ENCODE measurements around the gene GRAP2. TPM values are rescaled to one million over a fixed set of nuclear protein-coding genes. Genes with fewer than 3 reads are reported as not detected.
"Not testable (repeated sequence)": the region's sequence is repeated elsewhere in the genome, so short reads cannot be mapped to it uniquely, and the experiment has no call there.

Gene GRAP2
- total RNA-seq, 1 donor, result 94.1 TPM

DNA sequence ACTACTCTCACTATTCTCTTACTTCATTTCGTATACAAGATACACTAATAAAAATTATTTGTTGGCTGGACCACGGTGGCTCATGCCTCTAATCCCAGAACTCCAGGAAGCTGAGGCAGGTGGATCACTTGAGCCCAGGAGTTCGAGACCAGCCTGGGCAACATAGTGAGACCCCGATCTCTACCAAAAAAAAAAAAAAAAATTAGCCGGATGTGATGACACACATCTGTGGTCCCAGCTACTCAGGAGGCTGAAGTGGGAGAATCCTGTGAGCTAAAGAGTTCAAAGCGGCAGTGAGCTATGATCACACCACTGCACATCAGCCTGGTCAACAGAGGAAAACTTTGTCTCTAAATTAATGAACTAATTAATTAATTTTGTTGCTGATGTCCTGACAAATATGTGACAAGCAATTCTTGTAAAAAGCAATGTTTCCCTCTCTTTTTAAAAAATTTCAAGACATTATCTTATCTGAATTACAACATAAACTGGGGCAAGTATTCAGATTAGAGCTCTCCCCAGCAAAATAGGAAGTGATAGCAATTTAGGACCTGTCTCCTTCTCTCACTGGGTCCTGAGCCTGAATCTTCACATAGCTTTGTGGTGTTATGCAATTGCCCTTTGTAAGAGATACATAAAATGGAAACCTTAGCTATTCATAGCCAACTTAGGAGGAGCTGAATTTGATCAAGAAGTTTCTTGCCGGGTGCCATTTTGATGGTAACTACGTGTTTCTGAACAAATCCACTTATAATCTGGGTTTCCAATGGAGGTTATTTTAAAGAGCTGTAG is 41.8 kb downstream of the GRAP2 start:
- H3K27me3 ChIP-seq (ENCODE audit: insufficient read depth, low read length), result no peaks in the 10 kb centered on the region
- no peak overlapping the region for H3K4me3 ChIP-seq (ENCODE audit: low read length)
- peaks cover 73% of the 10 kb centered on the region for H3K4me1 ChIP-seq (ENCODE audit: insufficient read depth, low read length)
- no peaks in the 10 kb centered on the region for H3K9me3 ChIP-seq (ENCODE audit: low read depth, low read length)

- no peaks in the 10 kb centered on the region for H3K9me3 ChIP-seq (ENCODE audit: low read depth, low read length)
- no peaks in the 10 kb centered on the region for H3K27me3 ChIP-seq (ENCODE audit: insufficient read depth, low read length)
- peaks cover 73% of the 10 kb centered on the region for H3K4me1 ChIP-seq (ENCODE audit: insufficient read depth, low read length)
- H3K4me3 ChIP-seq (ENCODE audit: low read length), result no peak overlapping the region
These were observed 42.5 kb downstream of the GRAP2 start for GRCh38 chr22:39943337-39943736.

DNA sequence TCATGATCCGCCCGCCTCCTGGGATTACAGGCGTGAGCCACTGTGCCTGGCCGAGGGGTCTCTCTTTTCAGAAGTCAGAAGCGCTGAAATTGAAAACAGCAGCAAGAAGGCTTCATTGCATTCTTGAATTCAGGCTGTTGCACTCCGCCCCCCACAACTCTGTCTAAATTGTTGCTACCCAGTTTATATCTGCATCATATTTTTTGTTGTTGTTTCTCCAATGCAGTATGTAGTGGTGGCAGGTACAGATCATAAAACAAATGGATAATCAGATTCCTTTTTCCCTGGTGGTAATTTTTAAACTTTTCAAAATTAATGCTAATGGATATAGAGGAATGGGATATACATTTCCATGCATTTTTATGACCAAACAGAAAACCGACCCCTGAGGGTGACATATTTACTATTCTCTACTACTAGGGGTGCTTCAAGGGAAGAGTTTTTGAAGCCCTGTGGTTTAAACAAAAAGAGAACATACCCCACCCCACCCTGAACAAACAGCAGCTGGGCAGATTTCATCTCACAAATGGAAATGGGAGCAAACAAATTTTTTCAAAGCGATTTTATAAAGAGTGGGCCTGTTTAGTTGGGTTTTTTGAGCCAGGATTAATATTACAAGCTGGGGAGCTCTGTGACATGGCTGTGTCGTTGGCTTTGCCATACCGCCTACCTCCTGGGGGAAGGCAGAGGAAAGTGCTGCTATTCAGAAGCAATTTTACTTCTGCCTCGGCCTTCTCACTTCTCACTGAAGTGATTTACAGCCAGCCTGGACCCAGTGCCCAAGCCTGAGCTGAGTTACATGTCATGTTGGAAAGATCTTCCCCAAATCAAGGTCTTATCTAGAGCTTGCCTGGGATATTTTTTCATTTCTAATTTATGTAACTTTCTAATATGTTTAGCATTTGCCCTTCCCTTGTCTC is 43.3 kb downstream of the GRAP2 start:
- Histone ChIP-seq H3K27me3 (ENCODE audit: insufficient read depth, low read length) (no peaks in the 10 kb centered on the region), H3K4me1 (ENCODE audit: insufficient read depth, low read length) (peaks cover 71% of the 10 kb centered on the region), H3K9me3 (ENCODE audit: low read depth, low read length) (no peaks in the 10 kb centered on the region), H3K4me3 (ENCODE audit: low read length) (no peak overlapping the region)

DNA sequence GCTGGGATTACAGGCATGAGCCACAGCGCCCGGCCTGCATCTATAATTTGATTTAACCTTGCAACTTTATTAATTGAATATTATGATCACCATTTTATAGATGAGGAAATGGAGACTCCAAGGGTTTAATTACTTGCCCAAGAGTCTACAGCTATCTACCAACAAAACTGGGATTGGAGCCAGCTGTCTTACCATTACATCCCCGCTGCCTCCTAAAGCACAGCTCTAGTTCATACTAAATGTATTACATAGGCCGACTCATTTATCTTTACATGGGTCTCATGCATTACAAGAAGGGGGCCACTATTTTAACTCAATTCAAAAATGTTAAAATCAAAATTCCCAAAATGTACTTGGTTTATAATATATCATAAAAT is 45.2 kb downstream of the GRAP2 start:
- peaks cover 80% of the 10 kb centered on the region for H3K4me1 ChIP-seq (ENCODE audit: insufficient read depth, low read length)
- H3K4me3 ChIP-seq (ENCODE audit: low read length), result no peak overlapping the region
- no peaks in the 10 kb centered on the region for H3K9me3 ChIP-seq (ENCODE audit: low read depth, low read length)
- H3K27me3 ChIP-seq (ENCODE audit: insufficient read depth, low read length), result no peaks in the 10 kb centered on the region

DNA sequence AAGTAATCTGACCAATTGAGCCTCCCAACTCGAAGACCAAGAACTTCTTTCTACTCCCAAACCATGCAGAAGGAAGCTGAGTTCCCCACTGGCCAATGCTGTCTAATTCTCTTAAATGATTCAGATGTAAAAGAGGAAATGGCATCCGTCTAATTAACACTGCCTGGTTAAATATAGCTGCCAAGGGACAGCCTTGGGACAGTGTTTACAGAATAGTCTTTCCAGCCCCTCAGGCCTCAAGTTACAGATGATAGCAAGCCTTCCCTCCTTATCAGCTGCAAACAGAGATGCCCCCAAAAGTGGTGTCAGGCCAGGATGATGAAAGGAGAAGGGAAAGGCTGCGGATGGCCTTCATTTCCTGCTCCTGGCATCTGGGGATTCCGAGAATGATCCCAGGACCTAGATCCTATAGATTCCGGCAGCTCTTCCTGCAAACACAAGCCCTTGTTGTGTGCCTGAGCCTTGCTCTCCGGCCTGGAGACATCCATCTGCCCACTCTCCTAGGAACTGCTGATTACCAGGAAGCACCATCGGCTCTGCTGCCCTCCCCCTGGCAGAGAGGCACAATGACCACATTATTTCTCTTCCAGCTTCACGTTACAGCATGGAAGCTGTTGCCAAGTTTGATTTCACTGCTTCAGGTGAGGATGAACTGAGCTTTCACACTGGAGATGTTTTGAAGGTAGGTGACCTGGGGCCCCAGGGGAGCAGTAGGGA is 45.8 kb downstream of the GRAP2 start:
- H3K9me3 ChIP-seq (ENCODE audit: low read depth, low read length), result no peaks in the 10 kb centered on the region
- no peaks in the 10 kb centered on the region for H3K27me3 ChIP-seq (ENCODE audit: insufficient read depth, low read length)
- no peak overlapping the region for H3K4me3 ChIP-seq (ENCODE audit: low read length)
- H3K4me1 ChIP-seq (ENCODE audit: insufficient read depth, low read length), result peaks cover 84% of the 10 kb centered on the region

DNA sequence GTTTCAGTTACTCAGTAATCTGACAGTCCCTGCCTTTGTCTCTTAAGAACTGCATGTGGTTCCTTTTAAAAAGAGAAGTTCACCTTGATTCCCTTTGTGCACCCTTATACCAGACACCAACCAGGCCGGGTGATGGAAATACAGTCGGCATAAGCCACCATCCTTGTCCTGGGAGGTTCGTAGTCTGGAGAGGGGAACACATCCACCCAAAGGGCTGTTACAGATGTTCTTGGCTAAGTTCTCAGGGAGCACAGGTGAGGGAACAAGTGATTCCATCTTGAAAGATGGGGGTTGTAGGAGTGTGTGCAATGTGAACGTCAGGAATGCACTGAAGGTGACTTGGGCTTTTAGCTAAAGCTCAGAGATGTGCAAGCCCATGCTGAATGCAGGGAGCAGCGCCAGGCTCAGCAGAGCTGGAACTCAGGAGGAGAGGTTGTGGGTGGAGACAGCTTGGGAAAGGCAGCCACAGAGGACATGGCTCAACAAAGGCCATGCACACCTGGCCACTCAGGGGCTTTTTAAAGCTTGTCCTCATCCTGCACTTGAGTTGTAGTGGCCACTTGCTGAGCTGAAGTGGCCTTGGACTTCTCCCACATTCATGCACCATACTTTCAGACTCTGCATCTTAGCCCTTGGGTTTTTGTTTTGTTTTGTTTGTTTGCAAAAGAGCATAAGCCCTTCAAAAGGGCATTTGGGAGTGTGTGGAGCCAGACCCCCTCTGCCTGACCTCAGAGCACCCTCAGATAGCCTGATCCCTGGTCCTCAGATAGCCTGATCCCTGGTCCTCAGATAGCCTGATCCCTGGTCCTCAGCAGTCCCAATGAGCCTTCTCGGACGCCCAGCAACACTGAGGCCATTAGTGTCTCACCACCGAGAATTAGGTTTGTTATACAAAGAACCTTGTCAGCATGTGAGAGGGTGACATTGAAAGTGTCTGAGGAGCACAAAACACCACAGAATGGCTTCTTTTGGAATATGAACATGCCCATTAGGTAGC is 46.6 kb downstream of the GRAP2 start:
- Histone ChIP-seq H3K4me1 (ENCODE audit: insufficient read depth, low read length) (peaks cover 86% of the 10 kb centered on the region), H3K27me3 (ENCODE audit: insufficient read depth, low read length) (no peaks in the 10 kb centered on the region), H3K9me3 (ENCODE audit: low read depth, low read length) (no peaks in the 10 kb centered on the region), H3K4me3 (ENCODE audit: low read length) (no peak overlapping the region)

DNA sequence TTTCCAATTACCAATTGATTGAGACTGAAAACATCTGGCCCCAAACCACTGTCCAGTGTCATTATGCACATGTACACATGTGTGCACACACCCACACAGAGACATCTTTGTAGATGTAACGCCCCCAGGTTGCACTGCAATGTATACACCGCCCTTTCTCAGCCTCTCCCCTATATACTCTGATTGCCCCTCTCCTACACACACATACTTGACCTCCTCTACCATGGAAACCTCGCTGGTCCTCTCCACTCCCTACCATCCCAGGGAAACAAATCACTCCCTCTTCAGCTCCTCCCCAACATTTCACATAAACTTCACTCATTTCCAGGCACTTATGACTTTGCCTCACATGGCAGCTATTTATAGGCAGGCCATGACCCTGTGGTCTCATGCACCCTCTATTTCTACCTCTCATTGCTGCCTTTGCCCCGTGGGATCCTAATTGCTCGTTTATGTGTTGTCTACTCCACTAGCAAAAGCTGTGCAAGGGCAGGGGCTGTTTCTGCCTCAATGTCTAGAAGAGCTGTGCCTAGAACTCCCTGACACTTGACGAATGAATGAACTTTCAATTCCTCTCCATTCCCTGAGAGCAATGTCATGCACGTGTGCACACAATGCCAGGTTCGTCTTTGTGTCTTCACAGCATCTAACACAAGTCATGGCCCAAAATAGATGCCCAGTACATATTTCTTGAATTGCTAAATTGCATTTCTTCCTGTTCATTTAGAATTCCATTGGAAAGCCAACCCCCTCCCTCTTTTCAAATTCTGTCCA is 49.3 kb downstream of the GRAP2 start:
- Histone ChIP-seq H3K4me1 (ENCODE audit: insufficient read depth, low read length) (peaks cover 85% of the 10 kb centered on the region), H3K4me3 (ENCODE audit: low read length) (no peak overlapping the region), H3K27me3 (ENCODE audit: insufficient read depth, low read length) (no peaks in the 10 kb centered on the region), H3K9me3 (ENCODE audit: low read depth, low read length) (no peaks in the 10 kb centered on the region)

- H3K9me3 ChIP-seq (ENCODE audit: low read depth, low read length); H3K27me3 ChIP-seq (ENCODE audit: insufficient read depth, low read length); H3K4me3 ChIP-seq (ENCODE audit: low read length): not testable (repeated sequence)
- peaks cover 86% of the 10 kb centered on the region for H3K4me1 ChIP-seq (ENCODE audit: insufficient read depth, low read length)
These were observed 50.9 kb downstream of the GRAP2 start for GRCh38 chr22:39951603-39952293.

- Histone ChIP-seq H3K4me1 (ENCODE audit: insufficient read depth, low read length) (peaks cover 86% of the 10 kb centered on the region), H3K27me3 (ENCODE audit: insufficient read depth, low read length) (no peaks in the 10 kb centered on the region), H3K4me3 (ENCODE audit: low read length) (no peak overlapping the region), H3K9me3 (ENCODE audit: low read depth, low read length) (no peaks in the 10 kb centered on the region)
These were observed 51.5 kb downstream of the GRAP2 start for GRCh38 chr22:39952347-39952746.

DNA sequence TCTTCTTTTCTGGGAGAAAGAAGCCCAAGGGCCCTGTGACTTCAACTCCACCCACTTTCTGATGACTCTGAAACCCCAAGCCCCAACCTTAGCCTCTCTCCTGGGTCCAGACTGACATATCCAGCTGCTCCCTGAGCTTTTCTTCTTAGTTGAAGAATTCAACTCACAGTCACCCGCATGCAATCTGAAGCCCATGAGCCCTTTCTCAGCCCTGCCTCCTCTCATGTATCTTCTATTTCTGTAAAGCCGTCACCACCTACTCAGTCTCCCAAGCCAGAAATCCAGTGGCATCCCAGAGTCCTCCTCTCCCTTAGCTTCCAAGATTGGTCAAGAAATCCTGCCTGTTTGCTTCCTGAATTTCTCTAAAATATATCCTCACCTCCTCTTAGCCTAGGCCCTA is 52.2 kb downstream of the GRAP2 start:
- Histone ChIP-seq H3K4me1 (ENCODE audit: insufficient read depth, low read length) (peaks cover 86% of the 10 kb centered on the region), H3K27me3 (ENCODE audit: insufficient read depth, low read length) (no peaks in the 10 kb centered on the region), H3K9me3 (ENCODE audit: low read depth, low read length) (no peaks in the 10 kb centered on the region), H3K4me3 (ENCODE audit: low read length) (no peak overlapping the region)

- Histone ChIP-seq H3K4me3 (ENCODE audit: low read length) (no peak overlapping the region), H3K9me3 (ENCODE audit: low read depth, low read length) (no peaks in the 10 kb centered on the region), H3K27me3 (ENCODE audit: insufficient read depth, low read length) (no peaks in the 10 kb centered on the region), H3K4me1 (ENCODE audit: insufficient read depth, low read length) (peaks cover 90% of the 10 kb centered on the region)
These were observed 53.7 kb downstream of the GRAP2 start for GRCh38 chr22:39954584-39955055.

DNA sequence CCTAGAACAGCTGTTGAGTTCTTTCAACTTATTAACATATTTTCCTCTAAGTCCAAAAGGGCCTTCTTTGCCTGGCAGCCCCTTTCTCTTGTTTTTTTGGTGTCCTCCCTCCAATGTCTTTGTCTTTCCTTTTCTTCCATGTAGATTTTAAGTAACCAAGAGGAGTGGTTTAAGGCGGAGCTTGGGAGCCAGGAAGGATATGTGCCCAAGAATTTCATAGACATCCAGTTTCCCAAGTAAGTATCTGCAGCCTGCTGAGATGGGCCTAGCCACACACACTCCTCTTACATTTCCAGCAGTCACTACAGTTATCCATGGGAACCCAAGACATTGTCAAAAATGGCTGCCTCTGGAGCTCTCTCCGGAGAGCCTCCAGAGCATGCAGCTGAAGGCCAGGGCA is 54.8 kb downstream of the GRAP2 start:
- Histone ChIP-seq H3K9me3 (ENCODE audit: low read depth, low read length) (no peaks in the 10 kb centered on the region), H3K27me3 (ENCODE audit: insufficient read depth, low read length) (no peaks in the 10 kb centered on the region), H3K4me3 (ENCODE audit: low read length) (no peak overlapping the region), H3K4me1 (ENCODE audit: insufficient read depth, low read length) (peaks cover 90% of the 10 kb centered on the region)

Measured in mononuclear cell (primary cell).